MV-4-11 (cell line): Measurements from ENCODE around the gene SACM1L.

ENCODE experiments used
- DNase-seq: peaks from one replicate; lab custom pipeline; 2025; lab: John Stamatoyannopoulos, UW

SACM1L gene

DNA sequence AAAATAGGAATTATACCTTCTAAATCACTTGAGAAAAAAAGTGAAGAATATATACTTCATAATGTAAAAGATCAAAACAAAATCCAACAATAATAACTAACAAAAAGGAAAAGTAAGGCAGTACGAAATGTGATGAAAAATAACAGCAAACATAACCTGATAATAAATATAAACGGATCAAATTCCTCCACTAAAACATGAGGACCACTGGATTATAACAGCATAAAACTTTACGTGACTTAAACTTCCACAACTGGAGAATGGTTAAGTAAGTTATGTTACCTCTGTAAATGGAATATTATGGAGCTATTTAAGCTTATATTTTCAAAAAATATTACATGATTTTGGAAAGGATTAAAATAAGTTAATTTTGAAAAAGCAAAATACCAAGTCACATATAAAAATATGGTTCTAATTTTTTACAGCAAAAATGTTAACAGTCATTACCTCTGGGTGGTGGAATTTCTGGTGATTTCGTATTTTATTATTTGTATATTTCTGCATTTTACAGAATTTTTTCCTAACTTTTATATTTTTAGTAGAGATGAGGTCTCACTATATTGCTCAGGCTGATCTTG lies 100.1 kb downstream of the SACM1L start:
- no peak for DNase-seq

DNA sequence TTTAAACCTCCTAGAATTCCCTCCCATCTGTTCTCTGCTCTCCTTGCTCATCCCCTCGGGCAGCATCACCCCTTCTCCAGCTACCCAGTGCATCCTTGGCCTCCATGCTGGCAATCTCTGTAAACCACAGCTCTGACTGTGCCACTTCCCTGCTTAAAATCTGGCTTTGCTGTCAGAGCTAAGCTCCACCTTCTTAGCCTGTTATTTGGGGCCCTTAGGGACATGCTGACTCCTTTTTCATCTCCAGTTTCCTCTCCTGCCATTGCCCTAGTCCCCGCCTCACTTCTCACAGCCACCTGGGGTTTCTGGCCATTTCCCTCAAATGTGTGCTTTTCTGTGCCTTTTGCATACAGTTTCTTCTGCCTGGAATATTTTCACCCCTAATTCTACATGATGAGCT lies 101.4 kb downstream of the SACM1L start:
- no peak for DNase-seq

DNA sequence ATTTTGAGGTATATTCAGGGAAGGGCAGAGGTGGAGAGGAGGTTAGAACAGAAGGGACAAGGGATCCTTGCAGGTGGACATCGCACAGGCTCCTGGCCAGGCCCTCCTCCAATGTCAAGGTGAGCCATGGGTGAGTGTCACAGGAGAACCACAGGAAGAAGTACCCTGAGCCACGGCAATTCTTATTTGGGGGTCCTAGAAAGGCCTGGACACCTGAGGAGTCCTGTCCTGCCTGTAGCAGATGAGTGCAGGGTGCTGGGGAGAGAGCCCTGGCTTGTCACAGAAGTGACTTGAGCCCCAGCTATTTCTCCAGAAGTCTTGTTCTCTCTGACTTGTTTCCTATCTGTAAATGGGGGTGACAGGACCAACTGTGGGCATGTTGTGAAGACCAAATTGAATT lies 102.8 kb downstream of the SACM1L start:
- no peak for DNase-seq

DNA sequence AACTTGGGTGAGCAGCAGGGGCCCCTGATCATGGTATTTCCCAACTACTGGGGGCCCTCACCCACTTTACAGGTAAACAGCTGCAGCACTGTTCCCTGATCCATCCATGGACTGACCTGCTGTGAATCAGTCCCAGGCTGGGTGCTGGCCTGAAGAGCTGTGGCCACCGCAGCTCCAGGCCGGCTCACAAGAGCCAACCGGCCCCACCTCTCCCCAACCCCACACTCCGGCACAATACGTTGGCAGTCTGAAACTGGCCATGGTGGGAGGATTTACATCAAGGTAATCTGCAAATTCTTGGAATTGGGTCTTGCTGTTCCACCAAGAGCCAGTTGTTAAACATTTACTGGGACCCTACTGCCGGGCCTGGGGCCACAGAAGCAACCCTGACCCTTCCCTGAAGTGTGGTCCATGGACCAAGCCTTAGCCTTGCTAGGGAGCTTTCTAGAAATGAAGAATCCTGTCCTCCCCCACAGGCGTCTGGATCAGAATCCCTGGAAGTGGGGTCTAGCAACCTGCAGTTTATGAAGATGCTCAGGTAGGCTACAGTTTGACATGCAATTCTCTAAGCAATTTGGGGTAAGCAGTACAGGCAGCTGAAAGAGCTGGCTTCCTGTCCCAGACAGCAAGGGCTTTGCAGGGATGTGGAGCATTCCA lies 103.4 kb downstream of the SACM1L start:
- no peak for DNase-seq

DNA sequence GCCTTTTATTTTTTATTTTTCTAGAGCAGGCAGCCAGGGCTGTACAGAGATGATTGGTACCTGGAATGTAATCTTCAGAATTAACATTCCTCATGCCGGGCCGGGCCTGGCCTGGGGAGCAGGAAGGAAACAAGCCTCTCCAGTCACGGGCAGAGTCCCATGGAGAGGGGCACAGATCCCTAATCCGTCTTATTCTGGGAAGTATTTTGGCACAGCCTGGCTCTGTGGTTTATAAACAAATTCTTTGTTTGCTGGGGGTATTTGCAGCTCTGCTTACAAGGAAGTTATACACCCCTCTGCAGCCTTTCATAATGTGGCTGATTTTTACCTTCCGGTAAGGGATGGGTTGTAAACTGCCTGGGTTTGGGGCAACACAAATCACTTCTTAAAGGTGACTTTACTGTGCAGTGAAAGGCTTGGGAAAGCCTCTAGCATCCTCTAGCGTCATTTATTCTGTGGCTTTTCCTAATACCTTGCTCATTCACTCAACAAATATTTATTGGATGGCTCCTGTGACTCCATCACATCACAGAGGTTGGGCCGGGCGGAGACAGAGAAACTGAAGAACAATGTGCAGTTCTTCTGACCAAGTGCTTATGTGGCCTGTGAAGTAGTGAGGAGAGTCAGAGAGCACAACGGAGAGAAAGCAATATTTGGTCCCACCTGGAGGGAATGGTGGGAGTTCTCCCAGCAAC lies 104.4 kb downstream of the SACM1L start:
- no peak for DNase-seq

DNA sequence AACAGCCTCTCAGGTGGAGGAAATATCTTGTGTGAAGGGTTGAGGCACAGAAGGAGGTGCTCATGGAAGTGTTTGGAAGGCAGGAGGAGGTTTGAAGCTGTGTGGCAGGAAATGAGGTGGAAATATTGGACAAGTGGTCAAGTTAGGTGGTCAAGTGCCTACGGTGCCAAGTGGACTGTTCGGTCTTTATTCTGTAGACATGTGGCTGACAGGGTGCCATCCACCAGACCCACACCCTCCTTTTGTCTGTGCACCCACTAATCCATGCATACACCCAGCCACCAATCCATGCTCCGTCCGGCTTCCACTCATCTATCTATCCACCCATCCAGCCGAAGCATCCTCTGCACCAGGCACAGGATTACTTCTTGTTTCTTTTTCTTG lies 105.0 kb downstream of the SACM1L start:
- DNase-seq = no peak

DNA sequence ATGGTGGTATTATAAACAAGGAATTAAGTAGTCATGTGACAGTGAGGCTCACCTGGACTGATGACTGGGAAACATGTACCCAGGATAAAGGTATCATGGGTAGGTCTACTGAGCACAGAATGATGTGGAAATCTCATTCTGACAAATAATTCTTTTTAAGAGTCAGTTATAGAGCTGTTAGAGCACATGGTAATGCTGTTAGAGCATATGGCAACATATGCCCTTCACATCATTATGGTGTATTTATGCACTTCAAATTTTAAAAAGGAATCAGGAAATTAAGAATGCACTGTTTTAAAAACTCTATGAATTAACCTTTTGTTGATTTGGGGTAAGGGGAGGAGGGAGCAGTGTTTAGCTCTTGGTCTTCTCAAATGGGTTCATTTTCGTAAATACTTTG lies 105.5 kb downstream of the SACM1L start:
- no peak for DNase-seq
